ENCODE measurements around the gene APEX2.

Gene APEX2

DNA sequence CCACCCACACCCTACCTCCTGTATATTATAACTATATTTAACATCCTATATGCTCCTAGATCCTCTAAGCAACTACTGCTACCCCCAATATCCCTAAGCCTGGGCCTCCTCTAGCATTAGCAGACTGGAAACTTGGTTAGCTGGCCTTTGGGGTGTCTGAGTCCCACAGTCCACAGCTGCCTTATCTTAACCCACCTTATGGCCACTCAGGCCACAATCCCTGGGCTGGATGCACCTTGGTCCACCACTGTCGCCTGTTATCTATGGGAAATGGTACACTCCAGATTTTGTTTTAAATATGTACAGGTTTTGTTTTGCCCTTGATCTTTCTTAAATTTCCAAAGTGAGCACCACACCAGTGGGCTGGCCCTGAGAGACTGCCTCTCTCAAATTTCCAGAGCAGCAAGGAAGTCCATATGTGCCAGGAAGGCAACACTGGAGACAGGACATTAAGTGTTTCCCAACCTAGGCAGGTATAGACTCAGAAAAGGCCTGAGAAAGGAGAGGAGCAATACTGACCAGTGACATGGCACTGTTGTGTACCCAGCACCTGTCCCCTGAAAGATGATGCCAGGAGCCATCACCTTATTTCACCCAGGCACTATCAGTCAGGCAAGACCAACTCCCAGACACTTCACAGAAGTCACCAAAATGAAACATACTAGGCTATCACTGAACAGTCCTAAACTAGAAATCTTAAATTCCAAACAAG, 7.1 kb upstream of the APEX2 start:
- no peaks in the 10 kb centered on the region for H3K36me3 ChIP-seq (ENCODE audit: low read length)
- no peaks in the 10 kb centered on the region for H3F3A ChIP-seq (ENCODE audit: insufficient read depth)
- H3K9me3 ChIP-seq (ENCODE audit: insufficient read depth, low read length): no peaks in the 10 kb centered on the region
- H3K9ac ChIP-seq (ENCODE audit: low read length): no peak overlapping the region
- H3K27me3 ChIP-seq (ENCODE audit: low read length): no peaks in the 10 kb centered on the region
- H3K27ac ChIP-seq (ENCODE audit: low read depth, low read length): no peak overlapping the region
- H3K4me3 ChIP-seq (ENCODE audit: insufficient read depth, low read length, poor library complexity, severe bottlenecking): no peak overlapping the region
- no peak for TF ChIP-seq EZH2phosphoT487 (conservative IDR thresholded peaks at IDR 0.05; ENCODE audit: low read length)
- TF ChIP-seq, protein P1, sequence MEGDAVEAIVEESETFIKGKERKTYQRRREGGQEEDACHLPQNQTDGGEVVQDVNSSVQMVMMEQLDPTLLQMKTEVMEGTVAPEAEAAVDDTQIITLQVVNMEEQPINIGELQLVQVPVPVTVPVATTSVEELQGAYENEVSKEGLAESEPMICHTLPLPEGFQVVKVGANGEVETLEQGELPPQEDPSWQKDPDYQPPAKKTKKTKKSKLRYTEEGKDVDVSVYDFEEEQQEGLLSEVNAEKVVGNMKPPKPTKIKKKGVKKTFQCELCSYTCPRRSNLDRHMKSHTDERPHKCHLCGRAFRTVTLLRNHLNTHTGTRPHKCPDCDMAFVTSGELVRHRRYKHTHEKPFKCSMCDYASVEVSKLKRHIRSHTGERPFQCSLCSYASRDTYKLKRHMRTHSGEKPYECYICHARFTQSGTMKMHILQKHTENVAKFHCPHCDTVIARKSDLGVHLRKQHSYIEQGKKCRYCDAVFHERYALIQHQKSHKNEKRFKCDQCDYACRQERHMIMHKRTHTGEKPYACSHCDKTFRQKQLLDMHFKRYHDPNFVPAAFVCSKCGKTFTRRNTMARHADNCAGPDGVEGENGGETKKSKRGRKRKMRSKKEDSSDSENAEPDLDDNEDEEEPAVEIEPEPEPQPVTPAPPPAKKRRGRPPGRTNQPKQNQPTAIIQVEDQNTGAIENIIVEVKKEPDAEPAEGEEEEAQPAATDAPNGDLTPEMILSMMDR (IDR thresholded peaks at IDR 0.05; ENCODE audit: insufficient read depth, low read length, poor library complexity, severe bottlenecking): no peak
- no peaks in the 10 kb centered on the region for H4K20me1 ChIP-seq (ENCODE audit: low read depth, low read length)
- no peak overlapping the region for H3K4me2 ChIP-seq (ENCODE audit: low read depth, low read length, poor library complexity, severe bottlenecking)
- no peak overlapping the region for H2AFZ ChIP-seq (ENCODE audit: low read depth, low read length, severe bottlenecking)
- H3K79me2 ChIP-seq (ENCODE audit: insufficient read depth, low read length): no peaks in the 10 kb centered on the region
- no peaks in the 10 kb centered on the region for H3K9me2 ChIP-seq (replicated peaks; ENCODE audit: insufficient read depth, low read length)

DNA sequence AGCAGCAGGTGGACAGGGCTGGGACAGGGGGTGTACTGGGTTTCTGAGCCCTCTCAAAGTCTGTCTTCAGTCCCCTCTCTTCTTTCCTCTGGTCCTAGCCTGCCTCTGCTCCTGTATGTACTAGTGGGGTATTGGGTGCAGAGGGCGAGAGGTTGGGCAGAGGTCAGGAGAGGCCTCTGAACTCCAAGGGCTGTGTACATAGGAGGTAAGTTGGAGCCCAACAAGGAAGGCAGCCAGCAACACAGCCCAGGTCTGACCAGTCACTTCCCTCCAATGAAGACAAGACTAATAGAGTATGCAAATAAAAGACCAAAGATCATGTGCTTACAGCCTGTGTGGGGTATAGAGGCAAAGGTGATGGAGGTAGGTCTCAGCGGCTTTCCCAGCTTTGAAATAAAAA, 6.1 kb upstream of the APEX2 start, which contains the start of gene PFKFB1:
PFKFB1 (minus strand) TSS at position 90 of the 400 bp plus-strand sequence. CDS start 181 bp downstream, outside the sequence.
- TF ChIP-seq, protein P1 (IDR thresholded peaks at IDR 0.05; ENCODE audit: insufficient read depth, low read length, poor library complexity, severe bottlenecking): no peak
- TF ChIP-seq EZH2phosphoT487 (conservative IDR thresholded peaks at IDR 0.05; ENCODE audit: low read length): no peak
- Histone ChIP-seq H2AFZ (ENCODE audit: low read depth, low read length, severe bottlenecking) (no peak within 1 kb of the TSS), H3K9me2 (replicated peaks; ENCODE audit: insufficient read depth, low read length) (no peaks in the 10 kb centered on the region), H3K27ac (ENCODE audit: low read depth, low read length) (no peak within 1 kb of the TSS), H3K4me3 (ENCODE audit: insufficient read depth, low read length, poor library complexity, severe bottlenecking) (no peak within 1 kb of the TSS), H3K9ac (ENCODE audit: low read length) (no peak within 1 kb of the TSS), H3F3A (ENCODE audit: insufficient read depth) (no peaks in the 10 kb centered on the region), H3K79me2 (ENCODE audit: insufficient read depth, low read length) (no peaks in the 10 kb centered on the region), H3K36me3 (ENCODE audit: low read length) (no peaks in the 10 kb centered on the region), H3K27me3 (ENCODE audit: low read length) (no peaks in the 10 kb centered on the region), H3K4me2 (ENCODE audit: low read depth, low read length, poor library complexity, severe bottlenecking) (no peak within 1 kb of the TSS), H4K20me1 (ENCODE audit: low read depth, low read length) (no peaks in the 10 kb centered on the region), H3K9me3 (ENCODE audit: insufficient read depth, low read length) (no peaks in the 10 kb centered on the region)

DNA sequence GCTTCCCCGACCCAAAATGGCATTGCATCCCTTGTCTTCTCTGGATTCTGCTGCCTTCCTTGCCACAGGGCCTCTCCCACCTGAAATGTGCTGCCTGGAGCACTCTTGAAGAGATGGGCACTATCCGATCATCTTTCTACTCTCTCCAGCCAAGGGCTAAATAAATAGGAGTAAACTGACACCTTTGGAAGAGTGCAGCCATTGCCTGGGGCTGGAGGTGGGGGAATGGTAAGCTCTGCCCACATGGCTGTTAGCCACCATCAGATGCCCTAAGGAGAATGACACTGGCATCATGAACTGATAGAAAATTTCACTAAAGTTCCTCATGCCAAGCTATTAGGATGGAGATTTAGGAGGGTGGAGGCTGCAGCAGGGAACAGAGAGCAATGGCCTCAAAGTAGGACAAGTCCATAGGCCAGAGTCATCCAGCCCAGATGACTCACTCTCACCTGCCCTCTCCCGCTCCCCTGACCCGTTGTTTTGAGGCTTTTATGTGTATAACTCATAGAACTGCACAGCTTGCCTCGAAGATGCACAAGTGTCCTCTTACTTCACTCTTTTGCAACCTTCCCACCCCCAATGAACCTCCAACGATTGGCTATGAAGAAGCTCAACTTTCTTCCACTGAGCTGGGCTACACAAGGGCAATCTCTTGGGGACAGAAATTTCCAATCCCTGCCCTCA, 5.4 kb upstream of the APEX2 start:
- H3K27me3 ChIP-seq (ENCODE audit: low read length): no peaks in the 10 kb centered on the region
- no peaks in the 10 kb centered on the region for H3K36me3 ChIP-seq (ENCODE audit: low read length)
- H2AFZ ChIP-seq (ENCODE audit: low read depth, low read length, severe bottlenecking): no peak overlapping the region
- no peak overlapping the region for H3K9ac ChIP-seq (ENCODE audit: low read length)
- no peaks in the 10 kb centered on the region for H4K20me1 ChIP-seq (ENCODE audit: low read depth, low read length)
- no peaks in the 10 kb centered on the region for H3F3A ChIP-seq (ENCODE audit: insufficient read depth)
- no peak overlapping the region for H3K4me3 ChIP-seq (ENCODE audit: insufficient read depth, low read length, poor library complexity, severe bottlenecking)
- H3K9me2 ChIP-seq (replicated peaks; ENCODE audit: insufficient read depth, low read length): no peaks in the 10 kb centered on the region
- H3K27ac ChIP-seq (ENCODE audit: low read depth, low read length): no peak overlapping the region
- no peaks in the 10 kb centered on the region for H3K9me3 ChIP-seq (ENCODE audit: insufficient read depth, low read length)
- H3K79me2 ChIP-seq (ENCODE audit: insufficient read depth, low read length): no peaks in the 10 kb centered on the region
- TF ChIP-seq, protein P1 (IDR thresholded peaks at IDR 0.05; ENCODE audit: insufficient read depth, low read length, poor library complexity, severe bottlenecking): no peak
- TF ChIP-seq EZH2phosphoT487 (conservative IDR thresholded peaks at IDR 0.05; ENCODE audit: low read length): no peak
- H3K4me2 ChIP-seq (ENCODE audit: low read depth, low read length, poor library complexity, severe bottlenecking): no peak overlapping the region
